Stimulated activated CD4-positive, alpha-beta T cell treated with anti-CD3 and anti-CD28 coated beads, Interleukin-2, amount 100 ng/mL, for 24 hours (primary cell): ENCODE measurements around the gene TXNL4A.

Experiments
- DNase-seq, 2 donors: peaks; one replicate each; pipeline ENCODE4 v3.0.0-alpha.2; 2020

The TXNL4A gene

GRCh38 chr18:79933765-79934164 is 54.6 kb downstream of the TXNL4A start:
- no peak for DNase-seq

- DNase-seq = no peak
Measured at GRCh38 chr18:79932907-79933306, 55.5 kb downstream of the TXNL4A start.

GRCh38 chr18:79931475-79931874 is 56.9 kb downstream of the TXNL4A start:
- no peak for DNase-seq

GRCh38 chr18:79930020-79930642 is 58.2 kb downstream of the TXNL4A start:
- DNase-seq = no peak

GRCh38 chr18:79928563-79928960 is 59.8 kb downstream of the TXNL4A start:
- DNase-seq = no peak

- DNase-seq = no peak
Measured at GRCh38 chr18:79927607-79928562, 60.5 kb downstream of the TXNL4A start.

GRCh38 chr18:79926715-79927606 is 61.4 kb downstream of the TXNL4A start:
- no peak for DNase-seq

GRCh38 chr18:79926306-79926705 is 62.1 kb downstream of the TXNL4A start:
- no peak for DNase-seq

- DNase-seq = no peak
Measured at GRCh38 chr18:79924814-79925731, 63.3 kb downstream of the TXNL4A start.

- DNase-seq = no peak
Measured at GRCh38 chr18:79923896-79924585, 64.3 kb downstream of the TXNL4A start.

- no peak for DNase-seq
Measured at GRCh38 chr18:79922971-79923411, 65.4 kb downstream of the TXNL4A start.

GRCh38 chr18:79921984-79922965 is 66.1 kb downstream of the TXNL4A start:
- DNase-seq = no peak
